HG03432 (cell line): ENCODE measurements around the gene ARID3A.

ENCODE experiments used
- ATAC-seq: cut with Tn5 transposase; IDR thresholded peaks from one replicate; pipeline ENCODE4 v1.9.1; 2021; ENCODE audit warnings: mild to moderate bottlenecking, moderate library complexity; ENCODE audit not compliant: unreplicated experiment

The ARID3A gene

GRCh38 chr19:911197-912033, 14.4 kb upstream of the ARID3A start:
- no peak for ATAC-seq

- no peak for ATAC-seq
These were observed 13.4 kb upstream of the ARID3A start for GRCh38 chr19:912181-913079.

GRCh38 chr19:913080-913748, 12.6 kb upstream of the ARID3A start, which contains the start of gene R3HDM4:
Gene R3HDM4 (minus strand): TSS chr19:913219. CDS start chr19:913157, 62 bp downstream.
- peak; percentile 60 for ATAC-seq

GRCh38 chr19:916645-917322, 9.1 kb upstream of the ARID3A start:
- no peak for ATAC-seq

GRCh38 chr19:917323-918151, 8.3 kb upstream of the ARID3A start, which contains the start of gene KISS1R:
Gene KISS1R (plus strand): TSS chr19:917333. CDS start chr19:917503, 170 bp downstream.
- no peak for ATAC-seq

DNA sequence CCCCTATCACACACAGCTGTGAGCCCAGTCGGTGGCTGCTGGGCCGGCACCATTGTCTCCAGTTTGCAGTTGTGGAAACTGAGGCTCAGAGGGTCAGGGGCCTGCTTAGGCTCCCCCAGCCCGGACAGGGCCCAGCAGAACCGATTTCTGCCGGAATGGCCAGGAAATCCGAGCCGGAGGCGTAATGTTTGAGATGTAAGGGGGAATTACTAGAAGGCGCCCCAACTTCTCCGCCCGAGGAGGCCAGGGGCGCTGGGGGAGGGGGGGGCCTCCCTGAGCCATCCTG, 7.7 kb upstream of the ARID3A start:
- ATAC-seq: no peak

DNA sequence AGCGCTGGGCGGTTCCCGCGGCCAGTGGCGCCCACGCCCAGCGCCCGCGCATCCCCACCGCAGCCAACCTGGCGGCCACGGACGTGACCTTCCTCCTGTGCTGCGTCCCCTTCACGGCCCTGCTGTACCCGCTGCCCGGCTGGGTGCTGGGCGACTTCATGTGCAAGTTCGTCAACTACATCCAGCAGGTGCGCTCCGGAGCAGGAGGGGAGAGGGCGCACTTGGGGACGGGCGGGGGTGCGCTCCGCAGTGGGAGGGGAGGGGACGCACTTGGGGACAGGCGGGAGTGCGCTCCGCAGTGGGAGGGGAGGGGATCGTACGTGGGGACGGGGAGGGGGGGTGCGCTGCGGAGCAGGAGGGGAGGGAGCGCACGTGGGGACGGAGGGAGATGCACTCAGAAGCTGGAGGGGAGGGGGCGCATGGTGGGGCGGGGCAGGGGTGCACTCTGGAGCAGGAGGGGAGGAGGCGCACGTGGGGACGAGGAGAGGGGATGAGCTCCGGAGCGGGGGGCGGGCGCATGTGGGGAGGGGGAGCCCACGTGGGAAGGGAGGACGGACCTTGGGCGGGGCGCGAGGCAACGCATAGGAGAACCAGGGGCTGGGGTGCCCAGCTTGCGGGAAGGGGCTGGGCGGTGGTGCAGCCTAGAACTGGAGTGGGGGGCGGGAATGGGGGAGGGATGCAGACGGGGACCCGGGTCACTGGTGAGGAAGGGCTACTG, 7.2 kb upstream of the ARID3A start:
- no peak for ATAC-seq

- ATAC-seq: peak; percentile 17
These were observed 6.4 kb upstream of the ARID3A start for GRCh38 chr19:919199-920050.

DNA sequence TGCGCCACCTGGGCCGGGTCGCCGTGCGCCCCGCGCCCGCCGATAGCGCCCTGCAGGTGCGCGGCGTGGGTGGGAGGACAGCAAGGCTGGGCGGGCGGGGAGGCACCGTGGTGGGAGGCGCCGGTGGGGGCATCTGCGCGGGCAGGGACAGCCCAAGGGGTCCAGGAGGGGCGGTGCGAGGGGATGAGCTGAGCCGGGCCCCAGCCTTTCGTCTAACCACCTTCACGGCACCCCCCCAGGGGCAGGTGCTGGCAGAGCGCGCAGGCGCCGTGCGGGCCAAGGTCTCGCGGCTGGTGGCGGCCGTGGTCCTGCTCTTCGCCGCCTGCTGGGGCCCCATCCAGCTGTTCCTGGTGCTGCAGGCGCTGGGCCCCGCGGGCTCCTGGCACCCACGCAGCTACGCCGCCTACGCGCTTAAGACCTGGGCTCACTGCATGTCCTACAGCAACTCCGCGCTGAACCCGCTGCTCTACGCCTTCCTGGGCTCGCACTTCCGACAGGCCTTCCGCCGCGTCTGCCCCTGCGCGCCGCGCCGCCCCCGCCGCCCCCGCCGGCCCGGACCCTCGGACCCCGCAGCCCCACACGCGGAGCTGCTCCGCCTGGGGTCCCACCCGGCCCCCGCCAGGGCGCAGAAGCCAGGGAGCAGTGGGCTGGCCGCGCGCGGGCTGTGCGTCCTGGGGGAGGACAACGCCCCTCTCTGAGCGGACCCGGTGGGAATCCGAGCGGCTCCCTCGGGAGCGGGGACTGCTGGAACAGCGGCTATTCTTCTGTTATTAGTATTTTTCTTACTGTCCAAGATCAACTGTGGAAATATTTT, 5.6 kb upstream of the ARID3A start:
- peak; percentile 31 for ATAC-seq

DNA sequence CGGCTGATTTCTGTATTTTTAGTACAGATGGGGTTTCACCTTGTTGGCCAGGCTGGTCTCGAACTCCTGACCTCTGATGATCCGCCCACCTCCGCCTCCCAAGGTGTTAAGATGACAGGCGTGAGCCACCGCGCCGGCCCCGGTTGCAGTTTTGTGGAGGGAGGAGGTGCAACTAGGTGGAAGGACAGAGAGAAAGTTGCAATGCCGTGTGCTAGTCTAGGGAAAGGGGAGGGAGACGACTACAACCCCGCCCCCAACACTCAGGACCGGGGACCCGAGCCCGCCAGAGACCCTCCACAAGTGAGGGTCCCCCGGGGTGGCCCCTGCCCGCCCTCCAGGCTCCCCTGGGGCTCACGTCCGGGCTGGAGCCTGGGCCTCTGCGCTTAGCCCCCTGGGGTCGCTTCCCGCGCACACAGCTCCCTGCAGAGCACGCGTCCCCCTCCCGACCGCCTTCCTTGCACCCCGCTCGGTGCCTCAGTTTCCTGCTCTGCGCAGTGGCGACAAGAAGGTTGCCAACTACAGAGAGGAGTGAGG, 1.2 kb upstream of the ARID3A start:
- ATAC-seq: no peak

DNA sequence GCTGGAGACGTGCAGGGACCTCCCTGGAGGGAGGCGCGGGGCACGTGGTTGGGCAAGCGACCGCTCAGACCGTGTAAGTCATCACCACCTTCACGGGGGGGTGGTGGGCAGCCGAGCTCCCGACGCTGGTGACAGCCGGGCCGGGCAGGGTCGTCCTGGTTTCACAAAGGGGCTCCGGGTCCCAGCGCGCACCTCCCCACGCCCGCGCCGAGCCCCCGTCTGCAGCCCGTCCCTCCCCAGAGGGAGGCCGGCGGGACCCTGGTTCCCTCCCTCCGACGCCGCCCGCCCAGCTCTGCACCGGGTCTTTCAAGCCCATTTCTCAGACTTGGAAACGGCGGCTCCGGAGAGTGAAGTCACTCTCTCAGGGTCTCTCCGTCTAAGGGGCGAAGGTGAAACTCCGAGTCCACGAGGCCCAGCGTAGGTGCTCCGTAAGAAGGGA, 729 bp upstream of the ARID3A start:
- peak; percentile 46 for ATAC-seq

DNA sequence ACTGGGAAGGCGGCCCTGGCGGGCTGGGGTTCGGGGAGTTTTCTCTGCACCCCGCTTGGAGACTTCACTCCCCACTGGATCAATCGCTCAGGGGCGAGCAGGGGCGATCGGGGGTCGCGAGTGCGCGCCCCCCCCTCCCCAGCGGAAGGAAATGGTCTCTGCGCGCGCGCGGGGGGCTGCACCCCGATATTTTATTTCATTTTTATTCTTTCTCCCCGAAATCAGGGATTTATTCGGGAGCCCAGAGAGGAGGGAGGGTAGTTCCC, 421 bp downstream of the ARID3A start:
- no peak for ATAC-seq

- ATAC-seq: no peak
These were observed 935 bp downstream of the ARID3A start for GRCh38 chr19:926589-927350.

DNA sequence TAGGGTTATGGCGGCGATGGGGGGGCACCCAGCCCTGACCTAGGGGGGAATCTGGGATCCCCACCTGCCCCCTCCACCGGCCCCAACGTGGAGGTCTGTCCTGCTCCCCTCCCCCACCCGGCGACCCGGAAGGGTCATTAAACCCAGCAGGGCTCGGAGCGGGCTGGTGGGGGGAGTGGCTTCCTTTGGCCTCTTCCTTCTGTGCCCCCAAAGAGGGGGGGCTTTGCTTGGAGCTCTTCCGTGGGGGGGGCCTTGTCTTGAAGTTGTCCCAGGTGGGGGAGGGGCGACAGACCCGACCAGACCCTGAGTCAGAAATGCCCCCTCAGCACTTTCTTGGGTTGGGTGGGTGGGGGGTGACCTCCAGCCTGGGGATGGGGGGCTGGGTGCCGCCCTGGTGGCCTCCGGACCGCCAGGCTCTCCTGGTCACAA, 1.5 kb downstream of the ARID3A start:
- ATAC-seq: no peak

DNA sequence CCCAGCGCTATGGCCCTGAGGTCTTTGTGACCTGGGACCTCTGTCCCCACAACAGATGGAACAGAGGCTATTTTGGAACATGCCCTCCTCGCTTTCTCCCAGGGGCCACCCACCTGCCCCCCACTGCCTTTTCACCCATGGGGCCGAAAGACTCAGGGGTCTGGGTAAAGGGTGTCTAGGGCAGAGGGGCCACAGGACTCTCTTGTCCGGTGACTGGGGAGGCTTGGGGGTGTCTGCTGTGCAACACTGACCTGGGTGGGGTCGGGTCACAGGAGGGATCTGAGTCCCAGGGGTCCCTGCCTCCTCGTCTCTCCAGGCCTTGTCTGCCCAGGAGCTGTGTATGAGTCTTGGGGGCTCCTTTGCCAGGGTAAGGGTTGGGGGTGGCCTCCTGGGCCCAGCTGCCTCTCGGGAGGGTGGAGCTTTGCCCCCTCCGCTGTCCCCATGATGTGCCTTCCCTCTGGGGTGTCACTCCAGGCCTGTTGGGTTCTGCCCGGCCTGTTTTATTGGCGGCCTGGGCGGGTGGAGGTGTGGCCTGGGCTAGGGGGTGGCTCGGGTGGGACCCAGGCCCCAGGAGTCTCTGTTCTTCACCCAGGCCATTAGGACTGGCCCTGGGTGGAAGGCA, 2.1 kb downstream of the ARID3A start:
- ATAC-seq: no peak

DNA sequence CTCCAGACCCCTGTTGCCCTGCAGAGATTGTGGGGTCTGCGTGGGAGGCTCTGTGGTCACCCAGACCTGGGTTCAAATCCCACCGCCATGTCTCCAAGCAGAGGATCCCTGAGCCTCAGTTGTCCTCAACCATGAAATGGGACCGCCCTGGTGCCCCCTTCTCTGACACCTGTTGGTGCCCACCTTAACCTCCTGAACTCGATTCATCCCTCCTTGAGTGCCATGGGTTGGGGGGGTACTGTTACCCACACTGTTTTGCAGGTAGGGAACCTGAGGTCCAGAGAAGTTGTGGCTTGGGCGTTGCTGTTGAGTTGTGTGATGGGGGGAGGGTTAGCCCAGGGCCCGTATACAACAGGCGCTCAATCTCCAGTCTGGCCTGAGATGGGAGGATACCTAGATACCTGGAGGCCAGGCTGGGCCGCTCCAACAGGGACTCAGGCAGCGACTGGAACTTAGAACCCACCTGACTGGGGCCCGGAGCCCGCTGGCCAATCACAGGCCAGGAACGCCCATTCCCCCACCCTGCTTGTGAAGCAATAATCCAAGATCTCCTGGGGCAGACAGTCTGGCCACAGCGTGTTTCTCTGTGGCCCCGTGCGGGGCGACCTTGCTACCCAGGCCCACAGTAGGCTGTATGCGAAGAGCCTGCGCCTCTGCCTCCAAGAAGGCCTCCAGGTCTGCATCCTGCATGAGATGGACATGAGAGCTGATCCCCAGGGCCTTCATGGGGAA, 2.8 kb downstream of the ARID3A start:
- no peak for ATAC-seq
